K562 (cell line): Measurements from ENCODE around the gene MECR. TPM values are rescaled to one million over a fixed set of nuclear protein-coding genes. Genes with fewer than 3 reads are reported as not detected.

ENCODE experiments used
- ARID1B ChIP-seq: fragments of 450-650 bp; IDR thresholded peaks from 2 replicates; pipeline ENCODE4 v1.6.1; 2016; ENCODE audit warnings: antibody characterized with exemption, mild to moderate bottlenecking, inconsistent platforms
- ARID2 ChIP-seq: fragments of 450-650 bp; IDR thresholded peaks from 2 replicates; pipeline ENCODE4 v1.6.1; 2017; ENCODE audit warnings: antibody characterized with exemption, mild to moderate bottlenecking
- CCNT2 ChIP-seq: IDR thresholded peaks from 2 replicates; pipeline ENCODE4 v1.6.1; 2011; ENCODE audit warnings: borderline replicate concordance, low read depth, mild to moderate bottlenecking, moderate library complexity, mixed read lengths, low read length; ENCODE audit not compliant: insufficient read length; ENCODE audit errors: extremely low read depth
- E2F6 ChIP-seq, 2 experiments: IDR thresholded peaks; 2 replicates each; pipeline ENCODE4 v1.6.1; 2011; ENCODE audit warnings: borderline replicate concordance in 1 of 2, control low read depth in 1 of 2, low read depth in 1 of 2, low read length in 1 of 2, mild to moderate bottlenecking in 1 of 2, mixed read lengths in 1 of 2, moderate library complexity in 1 of 2; ENCODE audit not compliant: insufficient read depth in 1 of 2, insufficient read length in 1 of 2, poor library complexity in 1 of 2, severe bottlenecking in 1 of 2; ENCODE audit errors: extremely low read depth in 1 of 2
- ERF ChIP-seq: fragments of 450-650 bp; formaldehyde crosslinking; IDR thresholded peaks from 2 replicates; pipeline ENCODE4 v1.4.0; 2020; ENCODE audit warnings: mild to moderate bottlenecking, mixed read lengths
- ETV6 ChIP-seq, 3 experiments: fragments of 150-350 bp in 1 of 3; sonication (generic) in 1 of 3; formaldehyde crosslinking in 1 of 3; IDR thresholded peaks; 2 replicates each; pipeline versions ENCODE4 v1.6.1 to v1.8.0; 2014 to 2022; ENCODE audit warnings: borderline replicate concordance in 2 of 3, low read depth in 2 of 3, antibody characterized with exemption in 1 of 3, low read length in 1 of 3, mild to moderate bottlenecking in 1 of 3, missing genetic modification reagents in 1 of 3
- FIP1L1 ChIP-seq: fragments of 200-400 bp; formaldehyde crosslinking; IDR thresholded peaks from 2 replicates; pipeline ENCODE4 v1.6.1; 2018; ENCODE audit warnings: mild to moderate bottlenecking, low read depth, low read length; ENCODE audit not compliant: poor library complexity, severe bottlenecking
- FOXO4 ChIP-seq: fragments of 450-650 bp; formaldehyde crosslinking; IDR thresholded peaks from 2 replicates; pipeline ENCODE4 v1.4.0; 2020; ENCODE audit warnings: mild to moderate bottlenecking, moderate library complexity
- HNRNPK ChIP-seq: fragments of 200-400 bp; formaldehyde crosslinking; IDR thresholded peaks from one replicate; pipeline ENCODE4 v1.6.1; 2018; ENCODE audit warnings: mild to moderate bottlenecking, low read depth, low read length; ENCODE audit not compliant: poor library complexity, severe bottlenecking
- KLF6 ChIP-seq: fragments of 250-450 bp; sonication (Bioruptor Pico); IDR thresholded peaks from 2 replicates; pipeline ENCODE4 v1.4.0; 2020; ENCODE audit warnings: mild to moderate bottlenecking, moderate library complexity, borderline replicate concordance
- LARP7 ChIP-seq: fragments of 450-650 bp; IDR thresholded peaks from 2 replicates; pipeline ENCODE4 v1.6.1; 2016
- MAFF ChIP-seq: IDR thresholded peaks from 2 replicates; pipeline ENCODE4 v1.6.1; 2012; ENCODE audit warnings: low read length, improper control_type of control experiment
- MEF2A ChIP-seq: IDR thresholded peaks from 2 replicates; pipeline ENCODE4 v1.6.1; 2011; ENCODE audit warnings: low read depth, mild to moderate bottlenecking, low read length, moderate library complexity; ENCODE audit not compliant: control insufficient read depth
- MXI1 ChIP-seq: IDR thresholded peaks from 2 replicates; pipeline ENCODE4 v1.6.1; 2011; ENCODE audit warnings: low read depth, mild to moderate bottlenecking, improper control_type of control experiment, low read length
- PTTG1 ChIP-seq: fragments of 450-650 bp; IDR thresholded peaks from 2 replicates; pipeline ENCODE4 v1.6.1; 2016; ENCODE audit warnings: low read depth, mild to moderate bottlenecking, missing genetic modification characterization, missing compliant biosample characterization
- SPI1 ChIP-seq: IDR thresholded peaks from 2 replicates; pipeline ENCODE4 v1.6.1; 2011; ENCODE audit warnings: low read depth, low read length, control low read depth, borderline replicate concordance
- ZBTB34 ChIP-seq: fragments of 250-450 bp; sonication (Bioruptor Pico); IDR thresholded peaks from 2 replicates; pipeline ENCODE4 v1.8.0; 2021; ENCODE audit warnings: mild to moderate bottlenecking, moderate library complexity
- ZNF639 ChIP-seq, 2 experiments: fragments of 200-800 bp in 1 of 2; sonication (Bioruptor generic) in 1 of 2; sonication (generic) in 1 of 2; formaldehyde crosslinking in 1 of 2; IDR thresholded peaks in 1 of 2; conservative IDR thresholded peaks in 1 of 2; 2 replicates each; pipeline versions ENCODE4 v1.5.0 to v1.6.1; 2016 to 2020; ENCODE audit warnings: missing compliant biosample characterization in 1 of 2, missing genetic modification characterization in 1 of 2, missing genetic modification reagents in 1 of 2
- polyA plus RNA-seq, 8 experiments: library from polyadenylated mRNA; depleted of rRNA in 4 of 8; stranded (reverse) in 5 of 8; unstranded in 3 of 8; fragments of >200 nt; fragmentation: Nextera tagmentation in 2 of 8; fragmentation: Illumina TruSeq in 1 of 8; extraction: Ambion mirVana in 2 of 8; extraction: Trizol in 1 of 8; gene quantifications; 2 replicates each; pipeline versions ENCODE4 v1.2.1 to v1.2.3, GENCODE V29; 2011 to 2014; ENCODE audit warnings: inconsistent platforms in 1 of 8, missing spikeins in 1 of 8
- total RNA-seq, 7 experiments: library from RNA; depleted of rRNA in 6 of 7; stranded (reverse); fragments of >200 nt in 6 of 7; fragmentation: Illumina TruSeq in 2 of 7; extraction: Trizol in 2 of 7; gene quantifications; 2 replicates each; pipeline versions ENCODE4 v1.2.1 to v1.2.3, GENCODE V29; 2011 to 2021; ENCODE audit warnings: low replicate concordance in 1 of 7

The MECR gene
- total and polyA plus RNA-seq, 9 of the 15 experiments (the other 6 are each of a cell fraction or from before 2014, with no cell fraction given): 10.4 to 58.6 (median 42.9) TPM

- TF ChIP-seq PTTG1 (tag) (peak; percentile 40; the same call in 1 of the 2 replicates), ETV6 (IDR thresholded peaks at IDR 0.05; ENCODE audit: borderline replicate concordance in 1 of 2, low read depth in 2 of 2, low read length in 1 of 2) (peak in 1 of 2 experiments; percentile 40; a peak in 1 of 4 replicates), ETV6 (CRISPR knock-in tag; IDR thresholded peaks at IDR 0.05; ENCODE audit: borderline replicate concordance) (no peak), CCNT2 (peak; percentile 96), KLF6 (CRISPR knock-in tag) (peak; percentile 51; the same call in 1 of the 2 replicates), HNRNPK (no peak), MAFF (peak; percentile 95), MXI1 (peak; percentile 73; the same call in 1 of the 2 replicates), MEF2A (peak; percentile 26; the same call in 1 of the 2 replicates), FOXO4 (CRISPR knock-in tag) (0 out of 2 replicates have a peak, but pooled peaks have one; percentile 7), ZBTB34 (CRISPR knock-in tag) (no peak), FIP1L1 (no peak), ARID2 (no peak), ZNF639 (CRISPR knock-in tag; conservative IDR thresholded peaks at IDR 0.05 in 1 of 2, IDR thresholded peaks at IDR 0.05 in 1 of 2) (peak in 1 of 2 experiments; percentile 72; a peak in 1 of 4 replicates), SPI1 (no peak), ERF (CRISPR knock-in tag) (peak; percentile 83; the same call in 1 of the 2 replicates), E2F6 (IDR thresholded peaks at IDR 0.05; ENCODE audit: borderline replicate concordance in 1 of 2, extremely low read depth in 1 of 2, insufficient read depth in 1 of 2, insufficient read length in 1 of 2, low read depth in 1 of 2, low read length in 1 of 2, poor library complexity in 1 of 2, severe bottlenecking in 1 of 2) (peak; percentile 26 to 46), ARID1B (peak; percentile 98), LARP7 (no peak)
Observed at GRCh38 chr1:29156543-29157268, 74.0 kb downstream of the MECR start (continued).
